Mammary epithelial cell (primary cell): Measurements from ENCODE around the gene PNPLA5.

Experiments used
- EZH2 ChIP-seq: IDR thresholded peaks from 2 replicates; pipeline ENCODE4 v1.6.1; 2012; ENCODE audit warnings: low read length, inconsistent platforms, borderline replicate concordance
- TF ChIP-seq, protein P1 (sequence below), 2 donors: IDR thresholded peaks in 1 of 2; conservative IDR thresholded peaks in 1 of 2; 2 replicates each; pipeline ENCODE4 v1.5.1; 2011 to 2012; ENCODE audit warnings: inconsistent platforms in 2 of 2, low read length in 2 of 2, mild to moderate bottlenecking in 2 of 2, control low read depth in 1 of 2, low read depth in 1 of 2; ENCODE audit not compliant: insufficient read depth in 1 of 2; ENCODE audit errors: extremely low read depth in 1 of 2

DNA sequence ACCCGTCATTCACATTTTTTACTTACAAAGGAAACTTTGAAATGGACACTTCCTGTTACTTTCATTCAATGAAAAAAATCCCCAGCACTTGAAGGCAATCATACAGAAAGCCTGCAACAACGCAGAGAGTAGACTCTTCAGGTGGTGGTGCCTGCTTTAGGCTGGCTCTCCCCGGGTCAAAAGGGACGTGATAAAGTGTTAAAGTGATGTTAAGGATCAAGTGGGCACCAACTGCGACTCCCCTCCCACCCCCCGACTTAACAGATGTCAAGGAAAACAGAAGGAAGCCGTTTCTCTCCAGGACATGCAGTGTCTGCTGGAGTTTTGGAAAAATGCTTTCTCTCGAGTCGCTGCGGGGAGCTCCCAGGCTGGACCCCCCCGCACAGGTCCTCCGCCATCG, 31.4 kb upstream of the PNPLA5 start:
- TF ChIP-seq, protein P1, sequence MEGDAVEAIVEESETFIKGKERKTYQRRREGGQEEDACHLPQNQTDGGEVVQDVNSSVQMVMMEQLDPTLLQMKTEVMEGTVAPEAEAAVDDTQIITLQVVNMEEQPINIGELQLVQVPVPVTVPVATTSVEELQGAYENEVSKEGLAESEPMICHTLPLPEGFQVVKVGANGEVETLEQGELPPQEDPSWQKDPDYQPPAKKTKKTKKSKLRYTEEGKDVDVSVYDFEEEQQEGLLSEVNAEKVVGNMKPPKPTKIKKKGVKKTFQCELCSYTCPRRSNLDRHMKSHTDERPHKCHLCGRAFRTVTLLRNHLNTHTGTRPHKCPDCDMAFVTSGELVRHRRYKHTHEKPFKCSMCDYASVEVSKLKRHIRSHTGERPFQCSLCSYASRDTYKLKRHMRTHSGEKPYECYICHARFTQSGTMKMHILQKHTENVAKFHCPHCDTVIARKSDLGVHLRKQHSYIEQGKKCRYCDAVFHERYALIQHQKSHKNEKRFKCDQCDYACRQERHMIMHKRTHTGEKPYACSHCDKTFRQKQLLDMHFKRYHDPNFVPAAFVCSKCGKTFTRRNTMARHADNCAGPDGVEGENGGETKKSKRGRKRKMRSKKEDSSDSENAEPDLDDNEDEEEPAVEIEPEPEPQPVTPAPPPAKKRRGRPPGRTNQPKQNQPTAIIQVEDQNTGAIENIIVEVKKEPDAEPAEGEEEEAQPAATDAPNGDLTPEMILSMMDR (conservative IDR thresholded peaks at IDR 0.05 in 1 of 2, IDR thresholded peaks at IDR 0.05 in 1 of 2; ENCODE audit: extremely low read depth in 1 of 2, insufficient read depth in 1 of 2, low read depth in 1 of 2, low read length in 2 of 2): no peak
- TF ChIP-seq EZH2: no peak
